ELF-1 (cell line): ENCODE measurements around the gene FERMT1.
"Not testable (repeated sequence)": the region's sequence is repeated elsewhere in the genome, so short reads cannot be mapped to it uniquely, and the experiment has no call there.

Source experiments
- DNase-seq: peaks from one replicate; pipeline ENCODE4 v3.0.0-alpha.2; 2016; ENCODE audit warnings: low read depth, low spot score

FERMT1 gene

DNA sequence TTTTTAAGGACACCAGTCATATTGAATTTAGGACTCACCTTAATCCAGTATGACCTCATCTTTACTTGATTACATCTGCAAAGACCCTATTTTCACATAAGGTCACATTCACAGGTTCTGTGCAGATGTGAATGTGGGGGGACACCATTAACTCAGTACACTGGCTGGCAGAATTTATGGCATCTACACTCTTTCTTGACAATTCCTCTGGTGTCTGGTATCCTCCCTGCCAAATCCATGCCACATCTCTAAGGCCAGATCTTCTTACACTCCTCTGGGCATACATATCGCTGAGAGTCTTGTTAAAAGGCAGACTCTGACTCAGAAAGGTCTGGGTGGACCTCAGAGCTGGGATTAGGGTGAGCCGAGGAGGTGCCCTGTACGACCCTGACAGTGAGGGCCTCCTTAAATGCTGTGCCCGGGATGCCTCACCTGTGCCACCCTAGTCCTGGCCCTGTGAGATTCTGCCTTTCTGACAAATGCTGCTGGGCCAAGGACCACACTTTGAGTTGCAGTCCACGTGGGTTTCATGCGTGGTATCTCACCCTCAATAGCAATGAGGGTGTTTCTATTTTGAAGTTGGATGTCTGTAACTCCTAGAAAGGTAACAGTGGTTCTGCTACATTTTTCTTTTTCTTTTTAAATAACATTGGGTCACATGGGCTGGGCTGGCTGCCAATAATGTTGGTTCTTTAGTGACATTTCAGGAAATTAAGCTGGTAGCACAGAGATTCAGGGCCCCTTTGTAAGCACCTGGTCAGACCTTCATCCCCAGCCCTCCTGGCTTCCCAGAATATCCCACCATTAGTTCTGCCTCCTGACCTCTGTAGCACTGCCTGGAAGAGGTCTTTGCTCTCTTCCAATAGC lies 51.8 kb downstream of the FERMT1 start:
- no peak for DNase-seq

DNA sequence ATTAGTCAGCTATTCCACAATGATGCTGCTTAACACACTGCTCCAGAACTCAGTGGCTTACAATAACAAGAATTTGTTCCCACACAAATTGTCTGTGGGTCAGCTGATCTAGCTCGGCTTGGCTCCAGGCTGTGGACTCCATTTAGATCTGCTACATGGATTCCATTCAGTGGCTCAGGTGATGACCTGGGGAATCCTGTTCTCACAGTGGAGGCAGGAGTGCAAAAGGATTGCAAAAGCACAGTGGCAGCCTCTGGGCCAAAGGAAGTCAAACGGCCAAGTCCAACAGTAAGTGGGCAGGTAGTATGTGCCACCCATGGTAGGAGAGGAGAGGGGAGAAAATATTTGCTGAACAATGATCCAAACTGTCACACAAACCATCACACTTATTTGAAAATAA lies 53.2 kb downstream of the FERMT1 start:
- no peak for DNase-seq

DNA sequence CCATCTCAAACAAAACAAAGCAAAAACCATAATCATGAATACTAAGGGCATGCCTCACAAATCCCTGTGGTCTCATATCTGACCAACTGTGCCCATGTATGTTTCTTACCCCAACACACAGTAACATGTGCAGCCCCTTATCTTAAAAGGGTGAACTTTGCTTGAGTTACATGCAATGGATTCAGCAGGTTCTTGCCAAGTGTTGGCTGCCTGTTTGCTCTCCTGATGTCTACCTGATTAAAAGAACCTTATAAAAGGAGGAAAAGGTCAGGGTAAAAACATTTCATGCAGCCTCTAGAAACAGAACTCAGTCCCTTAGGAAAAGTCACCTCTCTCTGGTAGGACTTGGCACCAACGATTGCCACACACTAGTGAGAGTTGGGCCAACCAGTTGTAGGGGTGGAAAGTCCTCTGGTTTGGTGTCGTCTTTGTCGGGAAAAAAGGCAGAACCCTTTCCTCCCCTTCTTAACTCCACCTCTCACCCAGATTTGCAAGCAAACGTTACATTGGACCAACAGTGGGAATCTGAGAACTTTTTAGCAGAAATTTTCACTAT lies 55.0 kb downstream of the FERMT1 start:
- no peak for DNase-seq

DNA sequence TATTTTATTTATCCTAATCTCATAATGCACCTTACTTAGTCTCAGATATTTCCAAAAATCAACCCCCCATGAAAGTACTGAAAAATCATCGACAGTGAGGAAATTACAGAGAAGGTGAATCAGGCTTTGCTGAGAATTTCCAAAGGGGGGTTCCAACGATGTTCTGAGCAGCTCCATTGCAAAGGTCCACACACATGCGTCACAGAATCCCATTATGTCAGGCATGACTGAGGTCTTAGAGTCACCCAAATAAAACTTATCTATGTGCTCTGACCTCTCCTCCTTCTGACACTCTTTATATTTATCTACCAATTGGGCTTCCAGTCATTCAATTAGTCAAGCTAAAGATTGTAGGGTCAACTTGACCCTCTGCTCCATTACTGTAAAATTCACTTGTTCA lies 56.2 kb downstream of the FERMT1 start:
- DNase-seq: no peak

DNA sequence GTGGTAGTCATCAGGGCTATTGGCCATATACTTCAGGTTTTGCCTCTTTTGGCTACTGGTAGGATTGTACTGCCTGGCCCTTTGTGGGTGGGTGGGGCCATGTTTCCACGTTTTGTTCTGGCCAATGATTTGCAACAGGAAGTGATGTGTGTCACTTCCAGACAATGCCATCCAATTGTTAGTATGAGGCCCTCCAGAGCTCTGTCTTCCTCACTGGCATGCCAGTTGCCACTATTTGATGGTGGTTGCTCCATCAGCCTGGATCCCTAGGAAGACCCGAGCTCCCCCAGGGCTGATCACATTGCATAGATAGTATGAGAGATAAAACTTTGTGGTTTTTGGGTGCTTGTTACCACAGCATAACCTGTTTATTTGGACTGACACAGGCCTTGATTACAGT lies 61.3 kb downstream of the FERMT1 start:
- DNase-seq: no peak

DNA sequence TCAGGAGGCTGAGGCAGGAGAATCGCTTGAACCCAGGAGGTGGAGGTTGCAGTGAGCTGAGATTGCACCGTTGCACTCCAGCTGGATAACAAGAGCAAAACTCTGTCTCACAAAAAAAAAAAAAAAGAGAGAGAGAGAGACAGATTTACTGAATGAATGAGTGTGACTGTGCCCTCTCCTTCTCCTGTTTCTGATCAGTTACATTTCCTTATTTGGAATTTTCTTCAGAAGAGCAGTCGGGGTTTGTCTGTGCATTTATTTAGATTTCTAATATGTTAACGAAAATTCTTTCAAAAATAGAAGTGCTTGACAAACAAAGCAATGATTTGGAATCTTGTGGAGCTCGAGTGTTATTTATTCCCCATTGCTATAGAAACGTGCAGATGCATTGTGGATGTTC lies 62.6 kb downstream of the FERMT1 start:
- DNase-seq: no peak

DNA sequence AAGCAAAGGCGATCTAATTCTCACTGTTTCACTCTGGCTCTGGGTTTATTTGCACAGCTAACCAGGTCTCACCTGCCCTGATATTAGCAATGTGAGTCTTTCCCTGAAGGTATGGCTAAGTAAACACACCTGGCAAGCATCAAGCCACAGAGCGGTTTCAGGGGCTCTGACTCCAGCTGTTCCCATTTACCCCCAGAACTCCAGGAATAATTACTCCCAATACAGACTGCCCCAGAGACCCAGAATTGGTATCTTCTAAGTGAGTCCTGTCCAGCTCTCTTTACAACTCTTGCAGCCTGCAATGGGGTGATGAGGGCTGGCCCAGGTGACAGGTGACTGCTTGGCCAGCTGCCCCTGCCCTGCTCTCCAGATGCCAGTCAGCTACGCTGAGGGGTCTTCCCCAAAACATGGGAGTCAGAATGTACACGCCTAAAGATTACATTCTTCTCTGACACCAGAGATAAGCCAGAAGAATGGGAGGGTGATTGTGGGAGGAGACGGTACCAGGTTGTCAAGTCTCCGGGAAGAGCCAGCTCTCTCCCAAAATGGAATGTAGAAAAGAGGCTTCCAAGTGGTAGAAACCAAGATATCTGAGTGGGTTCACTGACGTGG lies 64.0 kb downstream of the FERMT1 start:
- DNase-seq: peak; percentile 68

DNA sequence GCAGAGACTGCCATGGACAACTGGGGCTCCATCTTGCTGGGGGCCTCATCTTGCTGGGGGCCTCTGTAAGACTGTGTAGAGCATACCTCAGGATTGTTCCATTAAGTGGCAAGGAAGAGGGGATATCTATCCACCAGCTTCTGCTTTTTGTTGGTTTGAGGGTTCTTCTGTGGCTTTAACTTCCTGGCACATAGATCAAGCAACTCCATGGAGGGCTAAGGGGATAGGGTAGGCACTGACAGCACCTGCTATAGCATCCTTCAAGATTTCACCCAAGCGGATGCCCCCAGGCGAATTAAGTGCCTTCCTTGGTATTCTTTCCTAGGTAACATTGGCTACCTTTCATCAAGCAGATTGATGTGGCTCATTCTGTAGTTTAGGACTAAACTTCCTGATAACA lies 65.1 kb downstream of the FERMT1 start:
- DNase-seq: no peak

DNA sequence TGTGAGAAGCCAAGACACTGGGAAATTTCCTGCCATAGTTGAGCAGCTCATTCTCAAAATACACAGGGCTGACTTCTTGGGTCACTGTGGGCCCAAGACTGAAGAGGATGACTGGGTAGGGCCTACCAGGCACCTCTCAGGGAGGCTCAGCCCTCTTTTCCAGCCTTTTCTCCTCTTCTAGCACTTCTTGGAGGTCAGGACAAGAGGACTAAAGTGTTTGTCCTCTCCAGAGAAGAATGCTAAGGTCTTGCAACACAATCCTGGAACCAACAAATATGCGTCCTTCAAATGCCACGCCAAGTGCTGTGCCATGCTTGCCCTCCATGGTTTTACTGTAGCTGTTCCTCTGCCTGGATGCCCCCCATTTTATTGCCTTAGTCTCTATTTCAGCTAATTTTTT lies 65.7 kb downstream of the FERMT1 start:
- no peak for DNase-seq

DNA sequence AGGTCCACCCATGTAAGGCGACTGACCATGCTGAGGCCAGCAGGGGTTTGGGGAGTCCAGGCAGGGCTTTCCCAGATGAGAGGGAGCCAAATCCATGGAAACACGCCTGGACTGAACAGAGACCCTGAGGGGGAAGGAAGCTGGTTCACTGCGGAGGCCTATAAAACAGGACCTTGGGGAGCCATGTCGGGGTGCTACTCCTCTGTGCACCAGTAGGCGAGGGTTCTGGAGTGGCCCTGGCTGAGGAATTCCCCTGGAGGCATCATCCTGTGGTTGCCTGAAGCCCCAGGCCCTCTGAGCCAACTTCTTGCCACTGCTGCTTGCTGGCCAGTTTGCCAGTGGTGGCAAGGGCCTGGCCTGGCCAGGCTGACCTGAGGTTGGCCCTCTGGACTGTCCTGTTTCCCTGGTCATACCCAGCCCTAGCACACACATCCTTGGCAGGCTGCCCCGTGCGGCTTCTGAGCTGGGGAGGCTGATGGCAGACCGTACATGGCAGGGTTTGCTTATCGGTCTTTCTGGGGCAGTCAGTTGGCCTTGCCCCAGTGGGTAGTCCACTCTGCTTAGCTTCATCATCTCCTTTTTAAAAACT lies 66.8 kb downstream of the FERMT1 start:
- peak; percentile 50 for DNase-seq

DNA sequence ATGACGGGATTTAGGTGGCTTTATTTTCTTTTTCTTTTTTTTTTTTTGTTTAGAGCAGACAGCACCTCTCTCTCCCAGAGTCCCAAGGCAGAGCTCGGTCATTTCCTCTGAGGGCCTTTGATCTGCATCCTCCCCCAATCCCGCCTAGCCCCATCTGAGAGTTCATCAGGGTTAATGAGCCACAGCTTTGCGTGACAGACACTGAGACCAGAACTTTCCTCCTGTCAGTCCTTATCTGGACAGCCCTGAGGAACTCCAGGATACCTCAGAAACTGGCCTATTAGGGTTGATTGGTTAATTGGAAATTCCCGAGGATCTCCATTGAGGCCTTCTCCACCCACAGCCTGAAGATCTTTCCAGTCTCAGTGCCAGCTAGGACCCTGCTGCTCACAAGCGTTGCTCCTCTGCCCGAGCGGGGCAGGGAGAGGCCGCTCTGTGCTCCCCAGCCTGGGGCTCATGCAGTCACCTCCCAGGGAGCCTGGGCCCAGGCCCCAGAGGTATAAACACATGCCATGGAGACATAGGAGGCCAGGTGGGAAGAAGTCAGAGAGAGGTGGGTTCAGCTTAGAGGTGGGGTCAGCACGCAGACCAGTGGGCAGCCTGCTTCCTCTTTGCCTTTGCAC lies 67.6 kb downstream of the FERMT1 start:
- peak; percentile 89 for DNase-seq

DNA sequence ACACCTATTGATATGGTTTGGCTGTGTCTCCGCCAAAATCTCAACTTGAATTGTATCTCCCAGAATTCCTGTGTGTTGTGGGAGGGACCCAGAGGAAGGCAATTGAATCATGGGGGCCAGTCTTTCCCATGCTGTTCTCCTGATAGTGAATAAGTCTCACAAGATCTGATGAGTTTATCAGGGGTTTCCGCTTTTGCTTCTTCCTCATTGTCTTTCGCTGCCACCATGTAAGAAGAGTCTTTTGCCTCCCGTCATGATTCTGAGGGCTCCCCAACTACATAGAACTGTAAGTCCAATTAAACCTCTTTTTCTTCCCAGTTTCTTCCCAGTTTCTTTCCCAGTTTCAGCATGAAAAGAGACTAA lies 68.2 kb downstream of the FERMT1 start:
- DNase-seq: not testable (repeated sequence)

DNA sequence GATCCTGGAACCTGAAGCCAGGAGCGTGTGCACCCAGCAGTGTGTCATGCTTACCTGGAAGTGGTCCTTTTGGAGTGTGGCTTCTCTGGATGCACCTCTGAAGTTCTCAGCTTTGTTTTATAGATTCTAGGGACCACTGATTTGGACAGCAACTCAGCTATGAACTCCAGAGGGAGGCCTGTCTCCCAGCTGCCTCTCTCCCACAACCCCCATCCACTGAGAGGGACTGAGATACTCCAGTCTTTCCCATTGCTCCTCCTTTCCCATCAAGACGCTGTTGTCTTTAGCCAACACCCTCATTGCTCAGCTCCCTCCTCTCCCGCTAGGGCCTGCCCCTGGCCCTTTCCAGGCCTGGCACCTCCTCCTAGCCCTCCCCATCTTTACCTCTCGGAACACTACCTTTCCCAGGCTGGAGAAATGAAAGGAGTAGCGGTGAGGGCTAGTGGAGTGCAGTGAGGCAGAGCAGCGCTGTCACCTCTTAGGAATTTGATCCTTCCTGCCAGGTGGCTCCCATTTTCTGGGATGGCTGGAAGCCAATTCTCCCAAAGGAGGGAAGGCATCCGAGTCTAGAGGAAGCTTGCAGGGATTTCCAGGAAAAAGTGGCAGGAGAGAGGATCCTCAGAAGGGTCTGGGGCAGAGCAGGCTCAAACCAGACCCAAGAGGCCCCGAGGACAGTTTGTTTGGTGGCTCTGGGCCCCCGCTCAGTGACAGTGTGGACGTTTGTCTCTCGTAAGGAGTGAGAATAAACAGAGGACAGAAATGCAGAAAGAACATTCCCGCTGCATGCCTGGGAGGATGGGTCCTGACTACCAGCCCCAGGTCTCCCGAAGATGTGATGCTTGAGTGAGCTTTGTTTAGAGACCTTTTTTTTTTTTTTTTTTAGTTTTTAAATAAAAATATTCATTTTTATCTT lies 68.8 kb downstream of the FERMT1 start, which contains the start of gene LRRN4:
TSS of gene LRRN4 (minus strand) at position 285 of the 913 bp plus-strand sequence. CDS start 1,261 bp downstream, outside the sequence.
- peak; percentile 84 for DNase-seq

DNA sequence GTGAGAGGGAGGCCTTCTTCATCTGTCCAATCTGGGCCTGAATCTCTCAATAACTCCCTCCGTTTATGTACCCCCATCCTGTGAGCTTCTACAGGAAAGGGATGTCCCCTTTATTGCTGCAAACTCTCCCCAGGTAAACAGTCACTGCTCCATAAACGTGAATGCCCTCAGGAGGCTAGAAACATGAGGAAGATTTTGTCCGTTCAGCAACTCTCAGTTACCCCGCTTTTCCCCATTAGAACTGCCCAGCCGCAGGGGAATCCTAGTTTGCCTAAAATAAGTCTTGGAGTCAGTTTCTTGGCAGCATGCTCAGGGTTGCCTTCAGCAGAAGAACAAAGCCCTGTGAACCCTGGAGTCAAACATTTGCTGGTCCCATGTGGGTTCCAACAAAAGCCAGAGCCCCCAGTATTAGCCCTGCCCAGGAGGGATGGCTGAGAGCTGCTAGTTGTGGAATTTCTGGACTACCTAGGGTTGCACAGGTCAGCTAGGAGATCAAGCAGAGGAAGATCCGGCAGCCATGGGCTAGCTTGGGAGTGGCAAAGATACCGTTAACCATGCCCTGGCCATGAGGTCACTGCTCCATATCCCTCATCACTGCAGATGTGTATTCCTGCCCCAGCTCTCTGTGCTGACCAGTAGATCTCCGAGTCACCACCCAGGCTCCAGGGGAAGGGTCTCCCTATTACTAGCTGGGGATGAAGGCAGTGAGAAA lies 69.6 kb downstream of the FERMT1 start:
- DNase-seq: peak; percentile 32

DNA sequence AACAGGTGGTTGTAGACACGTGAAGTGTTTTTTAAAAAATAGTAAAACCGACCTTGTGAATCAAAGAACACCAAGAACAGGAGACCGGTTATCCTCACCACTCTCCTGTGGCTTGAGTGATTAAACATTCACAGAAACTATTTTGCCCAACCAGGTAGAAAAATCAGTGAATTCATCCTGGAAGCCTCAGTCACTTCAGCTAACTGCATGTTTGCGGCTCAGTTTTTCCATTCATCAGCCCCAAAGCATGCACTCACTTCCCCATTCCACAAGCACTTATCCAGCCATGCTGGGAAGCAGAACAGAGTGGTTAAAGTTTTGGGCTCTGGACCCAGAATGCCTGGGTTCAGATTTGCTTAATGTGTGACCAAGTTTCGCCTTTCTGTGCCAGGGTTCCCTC lies 71.3 kb downstream of the FERMT1 start:
- peak; percentile 15 for DNase-seq

DNA sequence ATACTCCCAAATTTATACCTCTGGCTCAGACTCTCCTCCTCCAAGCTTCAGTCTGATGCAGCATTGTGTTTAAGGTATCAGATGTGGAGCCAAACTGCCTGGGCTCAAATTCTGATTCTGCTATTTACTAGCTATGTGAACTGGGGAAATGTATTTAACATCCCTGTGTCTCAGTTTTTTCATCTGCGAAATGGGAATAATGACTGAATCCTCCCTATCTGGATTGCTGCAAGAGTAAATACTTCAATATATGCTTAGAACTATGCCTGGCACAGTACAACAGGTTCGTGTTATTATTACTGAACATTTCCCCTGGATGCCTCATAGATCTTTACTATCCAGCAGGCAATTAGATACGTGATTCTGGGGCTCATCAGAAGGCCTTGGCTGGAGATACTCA lies 74.4 kb downstream of the FERMT1 start:
- DNase-seq: no peak

DNA sequence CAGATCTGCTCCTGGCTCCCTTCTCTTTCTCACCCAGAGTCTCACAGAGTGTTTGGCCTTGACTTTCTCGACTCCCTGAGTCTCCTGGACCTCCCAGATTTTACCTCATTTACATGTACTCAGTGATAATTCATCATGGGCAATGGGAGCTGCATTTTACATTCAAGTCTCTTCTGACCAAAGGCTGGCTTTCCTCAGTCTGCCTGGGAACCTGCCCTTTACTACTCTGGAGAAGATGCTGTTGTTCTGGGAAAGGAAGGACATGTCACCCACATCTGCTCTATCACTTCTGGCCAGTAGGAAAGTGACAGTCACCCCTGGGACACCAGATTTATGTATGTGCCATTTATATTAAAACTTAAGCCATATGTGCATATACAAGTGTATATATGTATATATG lies 76.4 kb downstream of the FERMT1 start:
- DNase-seq: no peak

DNA sequence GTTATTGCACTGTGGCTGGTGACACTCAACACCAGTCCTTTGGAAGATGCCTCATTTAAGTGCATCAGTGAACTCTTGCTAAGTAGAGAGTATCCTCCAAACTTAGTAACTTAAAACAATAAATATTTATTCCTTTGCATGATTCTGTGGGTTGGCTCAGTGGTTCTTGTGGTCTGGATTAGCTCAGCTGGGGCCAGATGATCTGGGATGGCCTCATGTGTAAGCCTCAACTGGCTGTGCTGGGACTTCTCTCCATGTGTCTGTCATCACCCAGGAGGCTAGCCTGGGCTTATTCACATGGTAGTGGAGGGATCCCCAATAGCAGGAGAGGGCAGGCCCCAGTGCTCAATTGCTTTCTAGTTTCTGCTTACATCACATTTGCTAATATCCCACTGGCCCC lies 77.3 kb downstream of the FERMT1 start:
- DNase-seq: no peak

DNA sequence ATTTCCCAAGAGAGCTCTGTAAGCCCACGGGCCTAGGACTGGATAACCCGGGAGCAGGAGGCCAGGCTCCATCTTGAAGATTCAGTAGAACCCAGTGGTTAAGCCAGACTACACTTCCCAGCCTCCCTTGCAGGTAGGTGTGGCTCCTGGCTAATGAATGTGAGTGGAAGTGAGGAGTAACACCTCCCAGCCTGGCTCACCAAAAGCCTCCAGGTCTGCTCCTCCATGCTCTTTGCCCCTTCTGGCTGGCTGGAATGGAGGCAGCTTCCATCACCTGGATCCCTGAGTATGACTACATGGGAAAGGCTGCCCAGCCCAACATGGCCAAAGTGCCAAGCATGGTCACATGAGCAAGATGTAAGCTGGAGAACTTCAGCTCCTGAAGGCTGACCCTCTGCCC lies 78.7 kb downstream of the FERMT1 start:
- DNase-seq: peak; percentile 48

DNA sequence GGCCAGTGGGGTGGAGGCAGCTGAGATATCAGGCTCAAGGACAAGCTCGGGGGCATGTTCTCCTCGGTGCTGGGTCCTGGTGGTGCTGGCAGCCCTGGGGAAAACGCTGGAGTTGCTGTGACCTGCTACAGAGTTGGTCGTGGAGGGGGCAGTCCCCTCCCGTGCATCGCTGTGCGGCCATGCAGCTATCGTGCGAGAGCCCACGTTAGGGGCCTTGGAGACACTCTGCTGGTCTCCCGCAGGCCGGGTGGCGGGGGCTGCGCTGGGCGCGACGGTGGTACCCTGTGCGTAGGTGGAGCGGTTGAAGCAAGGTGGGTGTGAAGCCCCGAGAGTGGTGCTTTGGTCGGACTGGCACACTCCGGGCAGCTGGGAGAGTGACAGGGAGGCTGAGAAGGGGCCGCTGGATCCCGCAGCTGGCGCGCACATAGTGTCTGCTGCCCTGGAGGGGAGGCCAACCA lies 81.0 kb downstream of the FERMT1 start:
- DNase-seq: no peak
